HCT116 (cell line): ENCODE measurements around the gene DENR. TPM values are rescaled to one million over a fixed set of nuclear protein-coding genes. Genes with fewer than 3 reads are reported as not detected.

ENCODE experiments used
- ATAC-seq: fragments of 200-7000 bp; cut with Tn5 transposase; 2 replicates; pipeline ENCODE4 v1.9.1; 2020; ENCODE audit warnings: mild to moderate bottlenecking, moderate library complexity
- BruUV-seq: library from RNA; stranded (reverse); fragments of 400-500 nt; replicated peaks from 2 replicates; lab custom pipeline; 2021; lab: Mats Ljungman, UMichigan
- CTCF ChIA-PET: fragments of 300-600 bp; sonication (Branson Sonifier 250); formaldehyde crosslinking; loops from one replicate; lab custom pipeline; 2021; ENCODE audit warnings: antibody characterized with exemption; lab: Charles Lee
- POLR2A ChIA-PET: fragments of 300-600, 350-600 bp; sonication (Branson Sonifier 250); formaldehyde crosslinking; loops from one replicate; lab custom pipeline; 2021; ENCODE audit warnings: antibody characterized with exemption; lab: Charles Lee
- RAD21 ChIA-PET, 2 experiments: fragments of 300-600 bp; sonication (Branson Sonifier 250); formaldehyde crosslinking; loops; one replicate each; lab custom pipeline; 2023; ENCODE audit warnings: low total read pairs in 2 of 2; ENCODE audit not compliant: uncharacterized antibody in 2 of 2, unreplicated experiment in 2 of 2, low non-redundant PET in 1 of 2; lab: Charles Lee
- DNase-seq: peaks from one replicate; pipeline ENCODE4 v3.0.0-alpha.2; 2010; ENCODE audit warnings: low read depth, low spot score
- H2AFZ ChIP-seq: fragments of 200-600 bp; shearing (Covaris generic), sonication (generic); 2 replicates; pipeline ENCODE4 v1.6.1; 2017; ENCODE audit warnings: low read depth, mixed run types, mixed read lengths, antibody characterized with exemption, low read length; ENCODE audit not compliant: poor library complexity, severe bottlenecking
- H3K27ac ChIP-seq: 2 replicates; pipeline ENCODE4 v1.5.1; 2012; ENCODE audit warnings: low read depth, low read length
- H3K27me3 ChIP-seq: fragments of 200-600 bp; sonication (generic); 2 replicates; pipeline ENCODE4 v1.6.1; 2016; ENCODE audit warnings: mixed run types, low read length, mixed read lengths; ENCODE audit not compliant: insufficient read depth
- H3K36me3 ChIP-seq, 2 experiments: fragments of 200-500 bp in 1 of 2; fragments of 200-600 bp in 1 of 2; sonication (Bioruptor generic) in 1 of 2; sonication (generic) in 1 of 2; 2 replicates each; pipeline versions ENCODE4 v1.5.1 to v1.6.1; 2014 to 2016; ENCODE audit warnings: low read length in 2 of 2, inconsistent platforms in 1 of 2, mixed read lengths in 1 of 2, mixed run types in 1 of 2; ENCODE audit not compliant: insufficient read depth in 2 of 2, control insufficient read depth in 1 of 2
- H3K4me1 ChIP-seq, 2 experiments: fragments of 200-600 bp in 1 of 2; sonication (generic) in 1 of 2; 2 replicates each; pipeline versions ENCODE4 v1.5.1 to v1.6.1; 2012 to 2017; ENCODE audit warnings: low read length in 2 of 2, inconsistent platforms in 1 of 2, mild to moderate bottlenecking in 1 of 2, mixed read lengths in 1 of 2, mixed run types in 1 of 2, moderate library complexity in 1 of 2; ENCODE audit not compliant: insufficient read depth in 2 of 2, control insufficient read depth in 1 of 2
- H3K4me2 ChIP-seq: fragments of 200-600 bp; sonication (generic); 2 replicates; pipeline ENCODE4 v1.6.1; 2017; ENCODE audit warnings: mixed run types, low read length, mixed read lengths
- H3K4me3 ChIP-seq, 2 experiments: fragments of 200-600 bp in 1 of 2; sonication (generic) in 1 of 2; replicated peaks in 1 of 2; 2 replicates each; pipeline ENCODE4 v1.5.1; 2011 to 2016; ENCODE audit warnings: low read length in 2 of 2, control low read depth in 1 of 2, low read depth in 1 of 2, mild to moderate bottlenecking in 1 of 2, mixed read lengths in 1 of 2, mixed run types in 1 of 2
- H3K79me2 ChIP-seq: fragments of 200-600 bp; sonication (generic); 2 replicates; pipeline ENCODE4 v1.6.1; 2017; ENCODE audit warnings: mild to moderate bottlenecking, mixed run types, low read length, moderate library complexity, mixed read lengths; ENCODE audit not compliant: insufficient read depth
- H3K9ac ChIP-seq: fragments of 200-600 bp; sonication (generic); 2 replicates; pipeline ENCODE4 v1.6.1; 2016; ENCODE audit warnings: low read length, mixed read lengths
- H3K9me2 ChIP-seq: fragments of 200-600 bp; sonication (generic), shearing (Covaris generic); 2 replicates; pipeline ENCODE4 v1.6.1; 2017; ENCODE audit warnings: mixed run types, mild to moderate bottlenecking, moderate library complexity; ENCODE audit not compliant: insufficient read depth
- H3K9me3 ChIP-seq, 2 experiments: fragments of 200-500 bp in 1 of 2; fragments of 200-600 bp in 1 of 2; sonication (Bioruptor generic) in 1 of 2; sonication (generic) in 1 of 2; 2 replicates each; pipeline ENCODE4 v1.6.1; 2014 to 2017; ENCODE audit warnings: low read length in 2 of 2, mixed read lengths in 2 of 2, inconsistent platforms in 1 of 2, low read depth in 1 of 2, mild to moderate bottlenecking in 1 of 2, mixed run types in 1 of 2, moderate library complexity in 1 of 2; ENCODE audit not compliant: control insufficient read depth in 1 of 2, insufficient read depth in 1 of 2
- H4K20me1 ChIP-seq: fragments of 200-600 bp; sonication (generic), shearing (Covaris generic); 2 replicates; pipeline ENCODE4 v1.6.1; 2017; ENCODE audit warnings: mixed run types, mild to moderate bottlenecking, moderate library complexity; ENCODE audit not compliant: insufficient read depth
- EGR1 ChIP-seq: IDR thresholded peaks from 2 replicates; pipeline ENCODE4 v1.6.1; 2012; ENCODE audit warnings: low read depth
- POLR2A ChIP-seq: IDR thresholded peaks from 2 replicates; pipeline ENCODE4 v1.7.0; 2011; ENCODE audit warnings: borderline replicate concordance; ENCODE audit not compliant: insufficient read depth, insufficient read length; ENCODE audit errors: extremely low read depth
- POLR2AphosphoS5 ChIP-seq: IDR thresholded peaks from 2 replicates; pipeline ENCODE4 v1.6.1; 2011; ENCODE audit warnings: mild to moderate bottlenecking, low read depth, low read length, moderate library complexity
- SIN3A ChIP-seq: IDR thresholded peaks from 2 replicates; pipeline ENCODE4 v1.6.1; 2012; ENCODE audit warnings: low read depth
- SP1 ChIP-seq: IDR thresholded peaks from 2 replicates; pipeline ENCODE4 v1.6.1; 2012; ENCODE audit warnings: low read depth
- SRF ChIP-seq: IDR thresholded peaks from 2 replicates; pipeline ENCODE4 v1.6.1; 2012; ENCODE audit warnings: low read depth
- TCF7L2 ChIP-seq: IDR thresholded peaks from 2 replicates; pipeline ENCODE4 v1.7.0; 2011; ENCODE audit warnings: borderline replicate concordance, inconsistent platforms; ENCODE audit not compliant: insufficient read depth, insufficient read length; ENCODE audit errors: extremely low read depth
- ZFX ChIP-seq: fragments of 450-650 bp; IDR thresholded peaks from 2 replicates; pipeline ENCODE4 v1.6.1; 2017
- ZNF274 ChIP-seq: fragments of 200-500 bp; sonication (Bioruptor generic); IDR thresholded peaks from 2 replicates; pipeline ENCODE4 v1.6.1; 2014; ENCODE audit warnings: mild to moderate bottlenecking, low read depth, low read length, inconsistent platforms
- intact Hi-C: fragments of 100-400 bp; cut with micrococcal nuclease; formaldehyde crosslinking; loops from 2 replicates; pipeline ENCODE4 v1.10.0; 2022
- total RNA-seq: library from RNA; stranded (reverse); gene quantifications from one replicate; pipeline ENCODE4 v1.2.1, GENCODE V29; 2021; ENCODE audit not compliant: unreplicated experiment
- TF ChIP-seq, protein P1 (sequence below): IDR thresholded peaks from 2 replicates; pipeline ENCODE4 v1.6.1; 2012; ENCODE audit warnings: low read depth
- TF ChIP-seq, protein P2 (sequence below): IDR thresholded peaks from 2 replicates; pipeline ENCODE4 v1.6.1; 2011; ENCODE audit warnings: mild to moderate bottlenecking, low read length, moderate library complexity; ENCODE audit not compliant: insufficient replicate concordance; ENCODE audit errors: extremely low read depth
- TF ChIP-seq, protein P3 (sequence below): IDR thresholded peaks from 2 replicates; pipeline ENCODE4 v1.6.1; 2012
- TF ChIP-seq, protein P4 (sequence below), 3 experiments: fragments of 200-600 bp in 1 of 3; sonication (generic) in 1 of 3; IDR thresholded peaks in 2 of 3; conservative IDR thresholded peaks in 1 of 3; 2 replicates each; pipeline ENCODE4 v1.5.1; 2012 to 2017; ENCODE audit warnings: low read depth in 2 of 3, low read length in 2 of 3, antibody characterized with exemption in 1 of 3, borderline replicate concordance in 1 of 3, control low read depth in 1 of 3, mild to moderate bottlenecking in 1 of 3, mixed read lengths in 1 of 3, mixed run types in 1 of 3, moderate library complexity in 1 of 3; ENCODE audit not compliant: insufficient read depth in 1 of 3
- TF ChIP-seq, protein P5 (sequence below): IDR thresholded peaks from 2 replicates; pipeline ENCODE4 v1.6.1; 2012

DENR gene
- total RNA-seq, 1 experiment from 2014 or later = 59.1 TPM

DNA sequence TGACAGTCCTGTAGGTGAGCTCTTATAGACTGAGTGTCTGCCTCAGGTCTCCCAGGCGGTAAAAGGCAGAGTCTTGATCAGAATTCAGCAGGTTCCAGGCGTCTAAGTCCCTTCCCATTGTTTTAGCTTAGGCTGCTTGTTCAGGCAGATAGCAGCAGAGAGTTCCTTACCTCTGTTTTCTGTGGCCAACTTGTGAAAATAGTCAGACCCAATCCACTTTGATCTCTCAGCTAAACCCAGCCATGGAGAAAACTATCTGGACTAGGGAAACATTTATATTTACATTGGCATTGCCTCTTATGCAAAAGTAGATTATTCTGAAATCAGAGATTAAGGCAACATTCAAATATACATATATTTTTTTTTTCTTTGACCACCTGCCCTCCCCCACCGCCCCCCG, 43.2 kb downstream of the DENR start:
- H3K4me3 ChIP-seq = no peak overlapping the region
- H3K9me3 ChIP-seq = no peaks in the 10 kb centered on the region
- H3K4me1 ChIP-seq = no peaks in the 10 kb centered on the region
- H3K27me3 ChIP-seq = no peaks in the 10 kb centered on the region
- no peak for DNase-seq
- H3K27ac ChIP-seq = no peak overlapping the region
- RAD21 ChIA-PET = no interaction called here
- no peaks in the 10 kb centered on the region for H4K20me1 ChIP-seq
- POLR2A ChIA-PET = no interaction called here
- H3K4me2 ChIP-seq = no peak overlapping the region
- no peaks in the 10 kb centered on the region for H3K79me2 ChIP-seq
- no peak overlapping the region for H2AFZ ChIP-seq
- H3K9me2 ChIP-seq = no peaks in the 10 kb centered on the region
- no peaks in the 10 kb centered on the region for H3K36me3 ChIP-seq
- TF ChIP-seq, protein P1, sequence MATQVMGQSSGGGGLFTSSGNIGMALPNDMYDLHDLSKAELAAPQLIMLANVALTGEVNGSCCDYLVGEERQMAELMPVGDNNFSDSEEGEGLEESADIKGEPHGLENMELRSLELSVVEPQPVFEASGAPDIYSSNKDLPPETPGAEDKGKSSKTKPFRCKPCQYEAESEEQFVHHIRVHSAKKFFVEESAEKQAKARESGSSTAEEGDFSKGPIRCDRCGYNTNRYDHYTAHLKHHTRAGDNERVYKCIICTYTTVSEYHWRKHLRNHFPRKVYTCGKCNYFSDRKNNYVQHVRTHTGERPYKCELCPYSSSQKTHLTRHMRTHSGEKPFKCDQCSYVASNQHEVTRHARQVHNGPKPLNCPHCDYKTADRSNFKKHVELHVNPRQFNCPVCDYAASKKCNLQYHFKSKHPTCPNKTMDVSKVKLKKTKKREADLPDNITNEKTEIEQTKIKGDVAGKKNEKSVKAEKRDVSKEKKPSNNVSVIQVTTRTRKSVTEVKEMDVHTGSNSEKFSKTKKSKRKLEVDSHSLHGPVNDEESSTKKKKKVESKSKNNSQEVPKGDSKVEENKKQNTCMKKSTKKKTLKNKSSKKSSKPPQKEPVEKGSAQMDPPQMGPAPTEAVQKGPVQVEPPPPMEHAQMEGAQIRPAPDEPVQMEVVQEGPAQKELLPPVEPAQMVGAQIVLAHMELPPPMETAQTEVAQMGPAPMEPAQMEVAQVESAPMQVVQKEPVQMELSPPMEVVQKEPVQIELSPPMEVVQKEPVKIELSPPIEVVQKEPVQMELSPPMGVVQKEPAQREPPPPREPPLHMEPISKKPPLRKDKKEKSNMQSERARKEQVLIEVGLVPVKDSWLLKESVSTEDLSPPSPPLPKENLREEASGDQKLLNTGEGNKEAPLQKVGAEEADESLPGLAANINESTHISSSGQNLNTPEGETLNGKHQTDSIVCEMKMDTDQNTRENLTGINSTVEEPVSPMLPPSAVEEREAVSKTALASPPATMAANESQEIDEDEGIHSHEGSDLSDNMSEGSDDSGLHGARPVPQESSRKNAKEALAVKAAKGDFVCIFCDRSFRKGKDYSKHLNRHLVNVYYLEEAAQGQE = no peak
- no peak for TF ChIP-seq TCF7L2
- no peak for TF ChIP-seq SIN3A
- TF ChIP-seq, protein P2, sequence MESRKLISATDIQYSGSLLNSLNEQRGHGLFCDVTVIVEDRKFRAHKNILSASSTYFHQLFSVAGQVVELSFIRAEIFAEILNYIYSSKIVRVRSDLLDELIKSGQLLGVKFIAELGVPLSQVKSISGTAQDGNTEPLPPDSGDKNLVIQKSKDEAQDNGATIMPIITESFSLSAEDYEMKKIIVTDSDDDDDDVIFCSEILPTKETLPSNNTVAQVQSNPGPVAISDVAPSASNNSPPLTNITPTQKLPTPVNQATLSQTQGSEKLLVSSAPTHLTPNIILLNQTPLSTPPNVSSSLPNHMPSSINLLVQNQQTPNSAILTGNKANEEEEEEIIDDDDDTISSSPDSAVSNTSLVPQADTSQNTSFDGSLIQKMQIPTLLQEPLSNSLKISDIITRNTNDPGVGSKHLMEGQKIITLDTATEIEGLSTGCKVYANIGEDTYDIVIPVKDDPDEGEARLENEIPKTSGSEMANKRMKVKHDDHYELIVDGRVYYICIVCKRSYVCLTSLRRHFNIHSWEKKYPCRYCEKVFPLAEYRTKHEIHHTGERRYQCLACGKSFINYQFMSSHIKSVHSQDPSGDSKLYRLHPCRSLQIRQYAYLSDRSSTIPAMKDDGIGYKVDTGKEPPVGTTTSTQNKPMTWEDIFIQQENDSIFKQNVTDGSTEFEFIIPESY = no peak
- TF ChIP-seq ZNF274 = no peak
- TF ChIP-seq SP1 = no peak
- no peak for TF ChIP-seq ZFX
- TF ChIP-seq POLR2A = no peak
- TF ChIP-seq, protein P3, sequence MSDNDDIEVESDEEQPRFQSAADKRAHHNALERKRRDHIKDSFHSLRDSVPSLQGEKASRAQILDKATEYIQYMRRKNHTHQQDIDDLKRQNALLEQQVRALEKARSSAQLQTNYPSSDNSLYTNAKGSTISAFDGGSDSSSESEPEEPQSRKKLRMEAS = no peak
- no peak for TF ChIP-seq POLR2AphosphoS5
- TF ChIP-seq, protein P4, sequence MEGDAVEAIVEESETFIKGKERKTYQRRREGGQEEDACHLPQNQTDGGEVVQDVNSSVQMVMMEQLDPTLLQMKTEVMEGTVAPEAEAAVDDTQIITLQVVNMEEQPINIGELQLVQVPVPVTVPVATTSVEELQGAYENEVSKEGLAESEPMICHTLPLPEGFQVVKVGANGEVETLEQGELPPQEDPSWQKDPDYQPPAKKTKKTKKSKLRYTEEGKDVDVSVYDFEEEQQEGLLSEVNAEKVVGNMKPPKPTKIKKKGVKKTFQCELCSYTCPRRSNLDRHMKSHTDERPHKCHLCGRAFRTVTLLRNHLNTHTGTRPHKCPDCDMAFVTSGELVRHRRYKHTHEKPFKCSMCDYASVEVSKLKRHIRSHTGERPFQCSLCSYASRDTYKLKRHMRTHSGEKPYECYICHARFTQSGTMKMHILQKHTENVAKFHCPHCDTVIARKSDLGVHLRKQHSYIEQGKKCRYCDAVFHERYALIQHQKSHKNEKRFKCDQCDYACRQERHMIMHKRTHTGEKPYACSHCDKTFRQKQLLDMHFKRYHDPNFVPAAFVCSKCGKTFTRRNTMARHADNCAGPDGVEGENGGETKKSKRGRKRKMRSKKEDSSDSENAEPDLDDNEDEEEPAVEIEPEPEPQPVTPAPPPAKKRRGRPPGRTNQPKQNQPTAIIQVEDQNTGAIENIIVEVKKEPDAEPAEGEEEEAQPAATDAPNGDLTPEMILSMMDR (IDR thresholded peaks at IDR 0.05 in 2 of 3, conservative IDR thresholded peaks at IDR 0.05 in 1 of 3; ENCODE audit: borderline replicate concordance in 1 of 3, insufficient read depth in 1 of 3, low read depth in 2 of 3, low read length in 2 of 3) = no peak
- TF ChIP-seq, protein P5, sequence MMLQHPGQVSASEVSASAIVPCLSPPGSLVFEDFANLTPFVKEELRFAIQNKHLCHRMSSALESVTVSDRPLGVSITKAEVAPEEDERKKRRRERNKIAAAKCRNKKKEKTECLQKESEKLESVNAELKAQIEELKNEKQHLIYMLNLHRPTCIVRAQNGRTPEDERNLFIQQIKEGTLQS = no peak
- TF ChIP-seq EGR1 = no peak
- no peak for TF ChIP-seq SRF
- TF ChIP-seq, all 23 proteins: peak for 0
- no TSS peak for BruUV-seq
- ATAC-seq = no peak
- no peak overlapping the region for H3K9ac ChIP-seq
- CTCF ChIA-PET = no interaction called here
- intact Hi-C loops = no loop called here
